GM19397 (cell line): ENCODE data around the gene AZGP1.
"Not testable (repeated sequence)": the region's sequence is repeated elsewhere in the genome, so short reads cannot be mapped to it uniquely, and the experiment has no call there.

ENCODE experiments used
- ATAC-seq: cut with Tn5 transposase; IDR thresholded peaks from one replicate; pipeline ENCODE4 v1.9.1; 2021; ENCODE audit warnings: mild to moderate bottlenecking, moderate library complexity; ENCODE audit not compliant: unreplicated experiment

AZGP1 gene

GRCh38 chr7:99997545-99998137, 21.8 kb upstream of the AZGP1 start:
- ATAC-seq, result no peak

GRCh38 chr7:99996755-99997544, 21.1 kb upstream of the AZGP1 start:
- no peak for ATAC-seq

- no peak for ATAC-seq
These were observed 19.0 kb upstream of the AZGP1 start for GRCh38 chr7:99994819-99995218.

DNA sequence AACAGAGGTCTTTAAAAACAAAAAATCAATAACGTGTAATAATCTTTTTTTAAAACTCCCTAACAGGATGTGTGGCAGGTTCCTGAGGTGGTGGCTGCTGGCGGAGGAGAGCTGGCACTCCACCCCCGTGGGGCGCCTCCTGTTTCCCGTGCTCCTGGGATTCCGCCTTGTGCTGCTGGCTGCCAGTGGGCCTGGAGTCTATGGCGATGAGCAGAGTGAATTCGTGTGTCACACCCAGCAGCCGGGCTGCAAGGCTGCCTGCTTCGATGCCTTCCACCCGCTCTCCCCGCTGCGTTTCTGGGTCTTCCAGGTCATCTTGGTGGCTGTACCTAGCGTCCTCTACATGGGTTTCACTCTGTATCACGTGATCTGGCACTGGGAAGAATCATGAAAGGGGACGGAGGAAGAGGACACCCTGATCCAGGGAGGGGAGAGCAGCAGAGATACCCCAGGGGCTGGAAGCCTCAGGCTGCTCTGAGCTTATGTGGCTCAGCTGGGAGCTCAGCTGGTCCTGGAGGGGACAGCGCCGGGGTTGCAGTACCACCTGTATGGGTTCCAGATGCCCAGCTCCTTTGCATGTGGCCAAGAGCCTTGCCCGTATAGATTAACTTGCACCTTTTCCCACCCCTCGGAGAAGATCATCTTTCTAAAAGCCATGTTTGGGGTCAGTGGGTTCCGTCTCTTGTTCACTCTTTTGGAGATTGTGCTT, 16.7 kb upstream of the AZGP1 start:
- no peak for ATAC-seq

DNA sequence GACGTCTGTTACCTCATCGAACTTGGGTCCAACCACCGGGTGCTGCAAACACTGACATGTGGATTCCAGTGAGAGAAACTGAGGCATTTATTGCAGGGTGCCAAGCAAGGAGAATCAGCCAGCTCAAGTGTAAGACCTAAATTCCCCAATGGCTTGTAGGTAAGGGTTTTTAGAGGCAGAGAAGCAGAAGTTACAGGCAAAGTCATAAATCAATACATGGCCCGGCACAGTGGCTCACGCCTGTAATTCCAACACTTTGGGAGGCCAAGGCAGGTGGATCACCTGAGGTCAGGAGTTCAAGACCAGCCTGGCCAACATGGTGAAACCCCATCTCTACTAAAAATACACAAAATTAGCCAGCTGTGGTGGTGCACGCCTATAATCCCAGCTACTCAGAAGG, 15.7 kb upstream of the AZGP1 start:
- not testable (repeated sequence) for ATAC-seq

- no peak for ATAC-seq
These were observed 14.6 kb upstream of the AZGP1 start for GRCh38 chr7:99990460-99990852.

GRCh38 chr7:99987846-99988245, 12.0 kb upstream of the AZGP1 start:
- ATAC-seq, result no peak

GRCh38 chr7:99987306-99987705, 11.5 kb upstream of the AZGP1 start:
- ATAC-seq, result not testable (repeated sequence)

- ATAC-seq, result no peak
These were observed 8.8 kb upstream of the AZGP1 start for GRCh38 chr7:99984593-99984992.

- ATAC-seq, result not testable (repeated sequence)
These were observed 5.2 kb upstream of the AZGP1 start for GRCh38 chr7:99981066-99981465.

DNA sequence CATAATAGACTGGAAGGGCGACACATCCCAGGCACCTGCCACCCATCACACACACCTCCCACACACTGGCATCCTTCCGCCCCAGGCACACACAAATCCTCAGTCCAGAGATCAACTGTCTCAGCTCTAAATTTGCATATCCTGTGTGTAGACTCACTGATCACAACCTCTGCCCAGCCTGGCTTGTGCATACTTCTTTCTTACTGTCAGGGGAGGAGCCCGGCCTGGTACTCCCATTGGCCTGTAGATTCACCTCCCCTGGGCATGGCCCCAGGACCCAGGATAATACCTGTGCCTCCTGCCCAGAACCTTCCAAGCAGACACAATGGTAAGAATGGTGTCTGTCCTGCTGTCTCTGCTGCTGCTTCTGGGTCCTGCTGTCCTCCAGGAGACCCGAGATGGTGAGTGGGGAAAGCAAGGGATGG, 4.6 kb upstream of the AZGP1 start:
- ATAC-seq, result peak; percentile 55

DNA sequence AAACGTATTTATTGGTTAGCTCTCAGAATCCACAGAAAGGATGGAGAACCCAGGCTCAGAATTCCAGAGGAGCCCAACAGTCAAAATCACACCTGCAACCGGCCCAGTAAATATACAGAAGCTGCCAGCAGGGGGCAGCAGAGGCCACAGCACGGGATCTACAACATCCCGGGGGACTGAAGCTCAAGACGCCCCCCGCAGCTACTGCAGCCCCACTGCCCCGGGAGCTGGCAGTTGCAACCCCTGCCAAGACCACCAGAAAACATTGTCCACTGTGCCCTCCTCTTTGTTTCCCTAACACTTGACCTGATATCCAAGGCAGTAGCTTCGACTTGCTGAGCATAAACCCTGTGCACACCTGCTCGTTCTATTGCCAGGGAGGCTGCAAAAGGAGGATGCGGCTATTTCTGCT, 4.0 kb upstream of the AZGP1 start:
- ATAC-seq, result peak; percentile 26

DNA sequence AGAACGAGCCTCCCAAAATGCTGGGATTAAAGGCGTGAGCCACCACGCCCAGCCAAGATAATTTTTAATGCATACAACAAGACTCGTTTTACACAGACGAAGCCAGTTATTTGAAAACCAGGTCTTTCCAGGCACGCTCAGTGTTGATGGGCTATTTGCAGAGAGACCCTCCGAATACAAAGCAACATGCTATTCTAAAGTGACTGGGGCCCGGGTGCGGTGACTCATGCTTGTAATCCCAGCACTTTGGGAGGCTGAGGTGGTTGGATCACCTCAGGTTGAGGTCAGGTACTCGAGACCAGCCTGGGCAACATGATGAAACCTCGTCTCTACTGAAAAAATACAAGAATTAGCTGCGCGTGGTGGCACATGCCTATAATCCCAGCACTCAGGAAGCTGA, 795 bp upstream of the AZGP1 start:
- ATAC-seq, result no peak

DNA sequence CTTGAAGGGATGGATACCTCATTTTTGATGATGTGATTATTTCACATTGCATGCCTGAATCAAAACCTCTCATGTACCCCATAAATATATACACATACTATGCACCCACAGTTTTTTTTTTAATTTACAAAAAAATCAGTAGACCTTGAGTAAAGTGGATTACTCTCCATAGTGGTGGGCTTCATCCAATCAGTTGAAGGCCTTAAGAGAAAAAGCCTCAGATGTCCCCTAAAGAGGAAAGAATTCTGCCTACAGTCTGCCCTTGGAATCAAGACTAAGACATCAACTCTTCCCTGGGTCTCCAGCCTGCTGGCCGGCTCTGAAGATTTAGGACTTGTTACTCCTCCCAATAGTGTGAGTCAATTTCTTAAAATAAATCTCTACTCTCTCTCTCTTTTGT, 1.1 kb downstream of the AZGP1 start:
- no peak for ATAC-seq

- not testable (repeated sequence) for ATAC-seq
These were observed 2.0 kb downstream of the AZGP1 start for GRCh38 chr7:99973817-99974216.

- ATAC-seq, result no peak
These were observed 4.6 kb downstream of the AZGP1 start for GRCh38 chr7:99971242-99971641.

DNA sequence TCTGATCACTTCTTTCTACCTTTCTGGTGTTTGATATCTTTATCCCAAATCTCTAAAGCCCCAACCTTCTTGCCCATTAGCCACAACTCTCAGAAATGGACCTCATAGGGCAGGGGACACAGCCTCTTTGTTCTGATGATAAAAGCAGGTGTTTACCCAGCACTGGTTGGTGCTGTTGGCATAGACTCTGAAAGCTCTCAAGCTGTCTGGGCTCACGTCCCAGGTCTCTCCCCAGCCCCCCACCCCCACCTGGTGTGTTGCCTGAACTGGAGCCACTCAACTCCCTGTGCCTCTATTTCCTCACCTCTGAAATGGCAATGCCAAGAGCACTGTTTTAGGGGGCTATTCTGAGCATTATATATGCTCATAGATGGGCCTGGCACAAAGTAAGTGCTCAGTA, 6.0 kb downstream of the AZGP1 start:
- not testable (repeated sequence) for ATAC-seq

- no peak for ATAC-seq
These were observed 6.5 kb downstream of the AZGP1 start for GRCh38 chr7:99969298-99969697.

- no peak for ATAC-seq
These were observed 17.1 kb downstream of the AZGP1 start for GRCh38 chr7:99958564-99959227.

GRCh38 chr7:99955247-99955646, 20.6 kb downstream of the AZGP1 start:
- no peak for ATAC-seq

DNA sequence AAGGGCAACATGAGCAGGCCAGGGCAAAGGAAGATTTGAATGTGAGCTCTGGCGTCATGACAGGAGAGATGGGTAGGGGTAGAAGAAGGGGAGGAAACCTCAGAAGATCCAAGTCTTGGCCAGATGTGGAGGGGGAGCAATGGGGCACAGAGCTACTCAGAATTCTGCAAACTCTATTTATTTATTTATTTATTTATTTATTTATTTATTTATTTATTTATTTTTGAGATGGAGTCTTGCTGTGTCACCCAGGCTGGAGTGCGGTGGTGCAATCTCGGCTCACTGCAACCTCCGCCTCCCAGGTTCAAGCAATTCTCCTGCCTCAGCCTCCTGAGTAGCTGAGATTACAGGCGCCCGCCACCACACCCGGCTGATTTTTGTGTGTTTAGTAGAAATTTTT, 21.2 kb downstream of the AZGP1 start:
- not testable (repeated sequence) for ATAC-seq
